PFSK-1 (cell line): ENCODE measurements around the gene SAAL1.

ENCODE experiments used
- POLR2AphosphoS5 ChIP-seq: IDR thresholded peaks from 2 replicates; pipeline ENCODE4 v1.6.1; 2012; ENCODE audit warnings: low read depth, mild to moderate bottlenecking, control low read depth, low read length, moderate library complexity
- SIN3A ChIP-seq: IDR thresholded peaks from 2 replicates; pipeline ENCODE4 v1.6.1; 2012; ENCODE audit warnings: mild to moderate bottlenecking, low read length, moderate library complexity, borderline replicate concordance; ENCODE audit not compliant: insufficient read depth

DNA sequence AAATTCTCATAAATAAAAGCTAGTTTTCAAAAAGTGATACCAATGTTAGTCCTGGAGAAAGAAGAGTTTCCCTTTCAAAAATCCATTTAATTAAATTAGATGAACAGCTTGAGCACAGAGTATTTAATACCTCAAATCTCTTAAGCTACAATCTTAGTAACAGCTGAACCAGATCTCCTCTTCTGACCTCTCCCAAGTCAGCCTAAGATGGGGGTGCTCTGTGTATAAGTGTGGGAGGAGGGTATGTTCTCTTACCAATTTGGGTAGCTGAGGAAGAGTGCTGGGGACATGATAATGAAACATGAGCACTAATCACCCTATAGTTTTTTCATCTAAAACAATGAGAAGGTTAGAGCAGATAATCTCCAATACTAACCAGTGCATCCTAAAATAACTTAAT, 69.4 kb downstream of the SAAL1 start:
- no peak for TF ChIP-seq POLR2AphosphoS5
- TF ChIP-seq SIN3A: no peak
